HTERT RPE-1 (cell line): ENCODE data around the gene LPAR2.
"Not testable (repeated sequence)": the region's sequence is repeated elsewhere in the genome, so short reads cannot be mapped to it uniquely, and the experiment has no call there.

ENCODE experiments used
- in situ Hi-C: fragments of 300-500 bp; cut with MboI; formaldehyde crosslinking; loops from 4 replicates; pipeline ENCODE4 v1.14.3; 2020; ENCODE audit warnings: low sequenced_read_pairs

Gene LPAR2

GRCh38 chr19:19627621-19628500 is at the start of gene LPAR2:
TSS of gene LPAR2 (minus strand) at chr19:19628220. CDS start at chr19:19627275, 945 bp downstream.
- in situ Hi-C loops, result no loop called here

- in situ Hi-C loops, result no loop called here
These were observed 49.6 kb upstream of the LPAR2 start for GRCh38 chr19:19677579-19677978.

- in situ Hi-C loops, result no loop called here
These were observed 46.3 kb upstream of the LPAR2 start for GRCh38 chr19:19674315-19674714.

GRCh38 chr19:19672816-19673215 is 44.8 kb upstream of the LPAR2 start:
- in situ Hi-C loops, result no loop called here

DNA sequence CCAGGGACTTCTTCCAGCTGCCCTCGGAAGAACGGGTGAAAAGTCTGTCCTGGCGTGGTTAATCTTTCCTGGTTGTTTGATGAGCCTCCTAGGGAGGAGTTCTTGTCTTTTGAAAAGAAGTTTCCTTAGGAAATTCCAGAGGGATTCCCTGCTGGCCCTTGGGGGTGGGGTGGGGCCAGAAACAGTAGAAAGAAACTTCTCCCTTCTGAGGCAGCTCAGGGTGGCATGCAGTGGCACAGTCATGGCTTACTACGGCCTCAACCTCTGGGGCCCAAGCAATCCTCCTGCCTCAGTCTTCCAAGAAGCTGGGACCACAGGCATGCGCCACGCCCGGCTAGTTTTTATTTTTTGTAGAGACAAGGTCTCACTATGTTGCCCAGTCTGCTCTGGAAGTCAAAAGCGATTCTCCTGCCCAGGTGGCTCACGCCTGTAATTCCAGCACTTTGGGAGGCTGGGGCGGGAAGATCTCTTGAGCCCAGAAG is 42.1 kb upstream of the LPAR2 start:
- in situ Hi-C loops, result no loop called here

- in situ Hi-C loops, result no loop called here
These were observed 40.4 kb upstream of the LPAR2 start, which contains the start of gene ZNF101 for GRCh38 chr19:19668230-19669012. TSS of gene ZNF101 (plus strand) at chr19:19668839. CDS start at chr19:19668964, 125 bp downstream.

DNA sequence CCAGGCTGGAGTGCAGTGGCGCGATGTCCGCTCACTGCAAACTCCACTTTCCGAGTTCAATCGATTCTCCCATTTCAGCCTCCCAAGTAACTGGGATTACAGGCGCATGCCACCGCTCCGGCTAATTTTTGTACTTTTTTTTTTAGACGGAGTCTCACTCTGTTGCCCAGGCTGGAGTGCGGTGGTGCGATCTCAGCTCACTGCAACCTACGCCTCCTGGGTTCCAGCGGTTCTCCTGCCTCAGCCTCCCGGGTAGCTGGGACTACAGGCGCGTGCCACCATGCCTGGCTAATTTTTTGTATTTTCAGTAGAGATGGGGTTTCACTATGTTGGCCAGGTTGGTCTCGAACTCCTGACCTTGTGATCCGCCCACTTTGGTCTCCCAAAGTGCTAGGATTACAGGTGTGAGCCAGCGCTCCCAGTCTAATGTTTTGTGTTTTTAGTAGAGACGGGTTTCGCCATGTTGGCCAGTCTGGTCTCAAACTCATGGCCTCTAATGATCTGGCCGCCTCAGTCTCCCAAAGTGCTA is 37.5 kb upstream of the LPAR2 start:
- in situ Hi-C loops, result not testable (repeated sequence)

- in situ Hi-C loops, result no loop called here
These were observed 35.5 kb upstream of the LPAR2 start, which contains the start of gene ATP13A1 for GRCh38 chr19:19663256-19664120. TSS of gene ATP13A1 (minus strand) at chr19:19663676. CDS start at chr19:19663666, 10 bp downstream.

GRCh38 chr19:19662871-19663255 is 34.8 kb upstream of the LPAR2 start:
- in situ Hi-C loops, result no loop called here

- in situ Hi-C loops, result no loop called here
These were observed 34.3 kb upstream of the LPAR2 start for GRCh38 chr19:19662344-19662743.

- in situ Hi-C loops, result no loop called here
These were observed 33.7 kb upstream of the LPAR2 start for GRCh38 chr19:19661675-19662251.

- in situ Hi-C loops, result no loop called here
These were observed 33.2 kb upstream of the LPAR2 start for GRCh38 chr19:19661141-19661674.

DNA sequence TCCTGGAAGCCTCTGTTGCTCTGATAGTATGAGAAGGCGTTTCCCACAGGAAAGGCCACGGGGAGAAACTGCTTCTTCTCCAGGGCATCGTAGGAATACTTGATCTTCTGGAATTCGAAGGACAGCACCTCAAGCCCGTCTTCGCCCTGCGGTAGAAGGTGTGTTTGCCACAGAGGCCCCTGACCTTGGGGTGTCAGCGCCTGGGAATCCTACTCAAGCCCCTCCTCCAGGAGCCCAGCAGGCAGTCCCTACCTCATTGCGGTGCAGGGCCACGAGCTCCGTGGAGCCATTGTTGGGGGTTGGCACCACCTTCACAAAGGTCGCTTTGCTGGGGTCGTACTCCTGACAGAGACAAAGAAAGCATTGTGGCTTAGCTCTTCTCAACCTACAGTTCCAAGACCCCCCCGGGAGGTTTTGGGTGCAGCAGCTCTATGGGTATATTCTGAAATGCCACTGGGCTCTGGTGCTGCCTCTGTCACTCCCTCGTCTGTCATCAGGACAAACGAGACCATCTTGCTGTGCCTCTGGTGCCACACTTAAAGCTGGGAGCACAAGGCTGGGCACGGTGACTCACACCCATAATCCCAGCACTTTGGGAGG is 31.7 kb upstream of the LPAR2 start:
- in situ Hi-C loops, result no loop called here

DNA sequence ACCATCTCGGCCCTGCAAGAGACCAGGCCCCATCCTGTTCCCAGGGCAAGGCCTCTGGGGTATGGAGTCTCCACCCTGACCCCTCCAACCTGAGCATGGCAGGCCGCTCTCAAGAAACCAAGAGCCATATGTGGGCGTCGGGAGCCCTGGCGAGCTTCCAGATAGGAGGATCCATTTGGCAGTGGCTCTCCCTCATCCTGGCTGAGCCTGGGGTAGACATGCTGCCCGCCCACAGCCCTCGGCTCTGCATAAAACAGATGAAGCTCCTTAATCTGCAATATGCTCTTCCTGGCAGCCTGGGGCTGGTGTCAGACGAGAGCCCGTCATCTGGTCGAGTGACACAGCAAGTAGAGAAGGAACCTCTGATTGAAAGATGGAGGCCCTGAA is 29.4 kb upstream of the LPAR2 start:
- in situ Hi-C loops, result no loop called here

DNA sequence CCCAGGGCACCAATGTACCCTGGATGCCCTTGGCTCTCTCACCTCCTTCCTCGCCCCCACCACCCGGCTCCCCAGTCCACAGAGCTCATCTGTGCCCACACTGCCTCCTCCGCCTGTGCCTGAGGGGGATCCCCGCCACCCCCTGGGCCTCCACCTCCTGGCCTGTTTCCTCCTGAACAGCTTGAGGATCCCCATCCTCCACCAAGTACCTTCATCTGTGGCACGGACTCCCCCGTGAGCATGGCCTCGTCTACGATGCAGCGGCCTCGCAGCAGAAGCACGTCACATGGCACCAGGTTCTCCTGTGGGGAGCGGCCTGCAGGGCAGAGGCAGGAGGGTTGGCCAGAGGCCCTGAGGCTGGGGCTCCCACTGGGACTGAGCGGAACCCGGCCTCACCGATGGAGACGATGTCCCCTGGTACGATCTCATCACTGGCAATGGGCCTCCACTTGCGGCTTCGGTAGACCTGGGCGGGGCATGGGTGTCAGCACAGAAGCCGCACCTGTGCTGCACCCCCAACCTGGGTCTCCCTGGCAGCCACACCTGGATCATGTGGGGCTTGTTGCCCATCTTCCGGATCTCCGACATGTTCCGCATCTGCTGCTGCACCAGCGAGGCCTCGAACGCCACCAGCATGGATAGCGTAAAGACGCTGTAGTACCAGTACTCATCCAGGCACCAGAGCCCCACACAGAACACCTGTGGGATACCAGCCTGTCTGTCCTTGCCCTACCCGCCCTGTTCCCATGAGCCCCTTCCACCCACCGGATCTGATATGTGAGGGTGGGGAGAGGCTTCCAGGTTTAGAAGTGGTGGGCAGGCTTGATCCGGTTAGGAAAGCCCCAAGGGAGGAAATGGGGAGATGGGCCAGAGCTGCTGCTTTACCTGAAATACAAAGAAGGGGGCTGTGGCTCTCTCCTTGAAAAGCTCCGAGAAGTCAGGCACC is 28.7 kb upstream of the LPAR2 start:
- in situ Hi-C loops, result no loop called here

GRCh38 chr19:19655641-19656343 is 27.8 kb upstream of the LPAR2 start:
- in situ Hi-C loops, result no loop called here

DNA sequence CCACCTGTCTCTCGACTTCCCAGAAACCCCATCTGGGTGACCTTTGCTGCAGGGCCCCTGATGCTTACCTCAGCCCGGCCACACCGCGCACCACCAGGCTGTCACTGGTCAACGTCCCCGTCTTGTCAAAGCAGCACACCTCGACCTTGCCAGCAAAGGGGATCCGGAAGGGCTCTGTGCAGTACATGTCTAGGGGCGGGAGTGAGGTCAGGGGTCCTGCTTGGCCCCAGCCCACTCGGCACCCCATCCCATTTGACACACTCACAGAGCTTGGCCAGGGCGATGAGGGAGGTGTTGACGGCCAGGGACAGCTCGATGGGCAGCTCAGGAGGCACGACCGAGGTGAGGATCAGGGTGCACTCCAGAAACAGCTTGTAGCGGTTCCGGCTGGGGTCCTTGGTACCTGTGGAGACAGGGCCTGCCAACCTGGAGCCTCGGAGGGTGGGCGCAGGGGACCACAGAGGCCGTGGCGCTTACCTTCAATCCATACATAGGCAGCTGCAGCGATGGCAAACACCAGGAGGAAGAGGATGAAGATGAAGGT is 27.1 kb upstream of the LPAR2 start:
- in situ Hi-C loops, result no loop called here
